GM12801 (cell line): ENCODE measurements around the gene MYLK.

ENCODE experiments used
- TF ChIP-seq, protein P1 (sequence below): IDR thresholded peaks from one replicate; pipeline ENCODE4 v1.5.1; 2011; ENCODE audit warnings: control low read depth; ENCODE audit not compliant: insufficient read length; ENCODE audit errors: extremely low read depth

MYLK gene

DNA sequence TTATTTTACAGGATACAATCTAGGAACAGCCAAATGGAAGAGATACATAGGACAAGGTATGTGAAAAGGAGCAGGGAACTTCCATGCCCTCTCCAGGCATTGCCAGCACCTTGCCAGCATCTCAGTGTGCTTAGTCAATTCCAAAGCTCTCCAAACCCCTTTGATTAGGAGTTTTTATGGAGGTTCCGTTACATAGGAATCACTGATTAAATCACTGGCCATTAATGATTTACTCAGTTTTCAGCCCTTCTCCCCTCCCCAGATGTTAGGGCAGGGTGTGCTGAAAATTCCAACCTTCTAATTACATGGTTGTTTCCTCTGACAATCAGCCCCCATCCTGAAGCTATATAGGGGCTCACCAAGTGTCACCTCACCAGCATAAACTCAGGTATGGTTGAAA is 11.5 kb downstream of the MYLK start:
- TF ChIP-seq, protein P1, sequence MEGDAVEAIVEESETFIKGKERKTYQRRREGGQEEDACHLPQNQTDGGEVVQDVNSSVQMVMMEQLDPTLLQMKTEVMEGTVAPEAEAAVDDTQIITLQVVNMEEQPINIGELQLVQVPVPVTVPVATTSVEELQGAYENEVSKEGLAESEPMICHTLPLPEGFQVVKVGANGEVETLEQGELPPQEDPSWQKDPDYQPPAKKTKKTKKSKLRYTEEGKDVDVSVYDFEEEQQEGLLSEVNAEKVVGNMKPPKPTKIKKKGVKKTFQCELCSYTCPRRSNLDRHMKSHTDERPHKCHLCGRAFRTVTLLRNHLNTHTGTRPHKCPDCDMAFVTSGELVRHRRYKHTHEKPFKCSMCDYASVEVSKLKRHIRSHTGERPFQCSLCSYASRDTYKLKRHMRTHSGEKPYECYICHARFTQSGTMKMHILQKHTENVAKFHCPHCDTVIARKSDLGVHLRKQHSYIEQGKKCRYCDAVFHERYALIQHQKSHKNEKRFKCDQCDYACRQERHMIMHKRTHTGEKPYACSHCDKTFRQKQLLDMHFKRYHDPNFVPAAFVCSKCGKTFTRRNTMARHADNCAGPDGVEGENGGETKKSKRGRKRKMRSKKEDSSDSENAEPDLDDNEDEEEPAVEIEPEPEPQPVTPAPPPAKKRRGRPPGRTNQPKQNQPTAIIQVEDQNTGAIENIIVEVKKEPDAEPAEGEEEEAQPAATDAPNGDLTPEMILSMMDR = no peak

DNA sequence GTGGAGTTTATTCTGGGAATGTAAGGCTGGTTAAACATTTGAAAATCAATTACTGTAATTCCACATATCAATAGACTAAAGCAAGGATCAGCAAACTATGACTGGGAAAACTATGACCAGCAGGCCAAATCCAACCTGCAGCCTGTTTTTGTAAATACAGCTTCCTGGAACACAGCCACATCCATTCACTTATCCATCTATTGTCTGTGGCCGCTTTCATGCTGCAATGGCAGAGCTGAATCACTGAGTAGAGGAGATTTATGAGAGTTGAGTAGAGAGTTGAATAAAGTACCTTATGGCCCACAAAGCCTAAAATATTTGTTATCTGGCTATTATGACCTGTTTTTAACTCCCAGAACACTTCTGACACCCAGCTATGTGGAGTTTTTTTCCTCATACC is 12.2 kb downstream of the MYLK start:
- TF ChIP-seq, protein P1 = no peak

DNA sequence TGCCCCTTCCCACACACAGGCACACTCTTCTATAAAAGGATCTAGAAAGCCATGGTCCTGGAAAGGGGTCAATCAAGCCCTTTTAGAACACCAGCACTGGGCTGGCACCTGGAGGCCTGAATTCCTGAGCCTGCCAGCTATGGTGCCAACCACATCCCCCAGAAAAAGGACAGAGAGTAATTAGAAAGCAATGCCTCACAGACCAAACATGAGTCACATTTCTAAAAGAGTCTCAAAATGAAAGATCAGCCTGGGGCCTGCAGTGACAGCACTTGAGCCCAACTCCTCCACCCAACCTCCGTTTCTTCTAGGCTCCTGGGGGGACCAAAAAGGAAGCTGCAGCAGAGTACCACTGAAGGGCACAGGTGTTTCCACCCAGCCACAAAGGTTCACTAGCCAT is 14.1 kb downstream of the MYLK start:
- TF ChIP-seq, protein P1 = no peak

DNA sequence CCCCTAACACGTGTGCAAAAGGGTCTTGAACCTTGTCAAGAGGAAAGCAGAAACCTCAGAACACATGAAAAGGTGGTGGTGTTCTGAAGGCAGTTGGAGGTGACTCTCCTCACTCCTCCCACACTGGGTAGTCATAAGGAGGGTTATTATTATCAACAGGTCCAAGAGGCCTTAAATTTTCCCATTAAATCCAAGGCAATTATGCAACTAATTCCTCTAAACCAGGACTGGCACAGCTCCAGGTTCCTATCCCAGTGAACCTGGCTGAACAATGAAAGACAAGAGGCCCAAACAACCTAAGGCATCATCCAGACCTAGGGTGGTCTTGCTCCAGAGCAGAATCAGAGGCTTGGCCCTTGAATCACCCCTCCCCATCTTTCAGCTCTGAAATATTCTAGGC is 15.0 kb downstream of the MYLK start:
- TF ChIP-seq, protein P1 = no peak

DNA sequence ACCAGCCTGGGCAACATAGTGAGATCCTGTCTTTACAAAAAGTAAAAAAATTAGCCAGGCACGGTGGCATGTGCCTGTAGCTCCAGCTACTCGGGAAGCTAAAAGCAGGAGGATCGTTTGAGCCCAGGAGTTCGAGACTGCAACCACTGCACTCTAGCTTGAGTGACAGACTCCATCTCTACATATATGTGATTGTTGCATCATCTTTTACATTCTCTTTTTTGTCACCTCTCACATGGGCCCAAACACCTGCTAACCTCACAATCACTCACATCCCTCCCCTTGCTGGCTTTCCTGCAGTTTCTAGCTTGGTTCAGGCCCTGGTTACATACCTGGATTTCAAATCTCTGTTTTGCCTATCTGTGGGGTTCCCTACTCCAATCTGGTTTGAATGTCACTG is 19.4 kb downstream of the MYLK start:
- TF ChIP-seq, protein P1 = no peak

DNA sequence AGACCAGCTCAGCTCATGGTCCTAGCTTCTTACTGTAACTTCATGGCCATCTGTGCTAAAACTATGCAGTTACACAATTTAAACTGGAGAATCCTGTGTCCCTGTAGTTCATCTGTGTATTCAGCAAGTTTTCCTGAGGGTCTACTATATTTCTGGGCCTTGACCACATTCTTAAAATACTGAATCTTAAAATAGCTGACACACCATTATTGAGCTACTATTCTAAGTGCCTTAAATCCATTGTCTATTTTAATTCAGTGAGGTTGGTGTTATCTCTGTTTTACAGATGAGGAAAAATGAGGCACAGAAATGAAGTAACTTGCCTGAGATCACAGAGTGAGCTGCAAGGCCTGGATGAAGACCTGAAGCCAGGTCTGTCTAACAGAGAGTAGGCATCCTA is 22.0 kb downstream of the MYLK start:
- TF ChIP-seq, protein P1 = no peak

DNA sequence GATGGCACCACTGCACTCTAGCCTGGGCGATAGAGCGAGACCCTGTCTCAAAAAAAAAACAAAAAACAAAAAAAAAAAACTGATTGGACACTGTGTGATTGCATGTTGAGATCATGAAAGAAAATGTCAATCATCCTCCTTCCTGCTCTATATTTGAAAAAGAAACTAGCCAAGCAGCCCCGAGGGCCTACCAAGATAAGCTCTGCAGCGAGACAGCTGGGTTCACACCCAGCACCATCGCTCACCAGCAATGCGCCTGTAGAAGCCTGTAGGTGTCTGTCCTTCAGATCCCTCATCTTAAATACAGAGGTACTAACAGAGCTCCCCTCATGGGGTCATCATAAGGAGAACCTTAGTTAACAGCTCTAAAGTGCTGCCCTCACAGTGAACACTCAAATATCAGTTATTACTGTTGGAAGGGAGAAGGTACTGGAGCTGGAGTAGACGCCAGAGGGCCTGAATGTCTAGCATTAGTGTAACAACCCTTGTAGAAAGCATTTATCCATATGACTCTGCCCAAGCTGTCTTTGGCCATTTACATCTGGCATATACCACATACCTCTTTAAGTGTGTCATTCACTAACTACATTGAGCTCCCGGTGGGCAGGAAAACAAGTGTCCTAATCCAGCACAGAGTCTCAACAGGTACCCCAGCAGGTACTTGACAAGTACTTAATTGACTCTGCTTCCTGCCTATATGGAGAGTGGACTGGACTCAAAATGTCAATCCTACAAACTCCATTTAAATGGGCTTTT is 22.9 kb downstream of the MYLK start:
- TF ChIP-seq, protein P1 = no peak
